Measurements from ENCODE around the gene HSD17B2.

The HSD17B2 gene

DNA sequence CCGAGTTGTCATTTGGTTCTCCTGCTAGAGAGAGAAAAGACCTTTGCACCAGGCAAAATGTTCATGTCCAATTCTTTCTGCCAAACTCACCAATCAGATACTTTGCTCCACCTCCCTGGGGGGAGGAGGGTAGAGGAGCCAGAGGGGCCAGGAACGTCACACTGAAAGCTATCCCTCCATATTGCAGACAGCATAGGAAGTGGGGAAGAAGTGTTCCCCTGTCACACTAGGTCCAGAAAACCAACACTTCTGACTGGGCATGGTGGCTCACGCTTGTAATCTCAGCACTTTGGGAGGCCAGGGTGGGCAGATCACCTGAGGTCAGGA is 9.5 kb downstream of the HSD17B2 start:
- TF ChIP-seq, protein P1, sequence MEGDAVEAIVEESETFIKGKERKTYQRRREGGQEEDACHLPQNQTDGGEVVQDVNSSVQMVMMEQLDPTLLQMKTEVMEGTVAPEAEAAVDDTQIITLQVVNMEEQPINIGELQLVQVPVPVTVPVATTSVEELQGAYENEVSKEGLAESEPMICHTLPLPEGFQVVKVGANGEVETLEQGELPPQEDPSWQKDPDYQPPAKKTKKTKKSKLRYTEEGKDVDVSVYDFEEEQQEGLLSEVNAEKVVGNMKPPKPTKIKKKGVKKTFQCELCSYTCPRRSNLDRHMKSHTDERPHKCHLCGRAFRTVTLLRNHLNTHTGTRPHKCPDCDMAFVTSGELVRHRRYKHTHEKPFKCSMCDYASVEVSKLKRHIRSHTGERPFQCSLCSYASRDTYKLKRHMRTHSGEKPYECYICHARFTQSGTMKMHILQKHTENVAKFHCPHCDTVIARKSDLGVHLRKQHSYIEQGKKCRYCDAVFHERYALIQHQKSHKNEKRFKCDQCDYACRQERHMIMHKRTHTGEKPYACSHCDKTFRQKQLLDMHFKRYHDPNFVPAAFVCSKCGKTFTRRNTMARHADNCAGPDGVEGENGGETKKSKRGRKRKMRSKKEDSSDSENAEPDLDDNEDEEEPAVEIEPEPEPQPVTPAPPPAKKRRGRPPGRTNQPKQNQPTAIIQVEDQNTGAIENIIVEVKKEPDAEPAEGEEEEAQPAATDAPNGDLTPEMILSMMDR (IDR thresholded peaks at IDR 0.05; ENCODE audit: low read depth, low read length): no peak
- no peak for DNase-seq (ENCODE audit: low read depth, low spot score)
- H3K4me3 ChIP-seq (ENCODE audit: low read depth, low read length): no peak overlapping the region
- in situ Hi-C loops (cut with HindIII; ENCODE audit: low sequenced_read_pairs): no loop called here

DNA sequence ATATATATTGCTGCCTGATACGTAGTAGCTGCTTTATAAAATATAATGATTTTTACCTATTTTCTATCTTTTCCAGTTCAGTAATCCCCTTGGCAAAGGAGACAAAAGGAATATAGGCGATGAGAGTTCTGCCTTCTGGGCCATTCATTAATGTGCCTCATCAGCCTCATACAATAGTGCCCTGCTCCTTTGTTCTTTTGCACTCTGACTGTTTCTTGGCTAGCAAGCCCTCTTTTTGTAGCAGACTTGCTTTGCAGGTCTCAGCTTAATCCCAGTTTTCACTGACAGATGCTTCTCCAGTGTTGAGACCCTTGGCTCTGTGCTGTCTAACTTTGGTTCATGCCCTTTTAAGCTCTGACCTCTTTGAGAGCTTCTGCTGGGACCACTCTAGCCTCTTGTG is 10.4 kb downstream of the HSD17B2 start:
- DNase-seq (ENCODE audit: low read depth, low spot score): no peak
- in situ Hi-C loops (cut with HindIII; ENCODE audit: low sequenced_read_pairs): no loop called here
- TF ChIP-seq, protein P1 (IDR thresholded peaks at IDR 0.05; ENCODE audit: low read depth, low read length): no peak
- no peak overlapping the region for H3K4me3 ChIP-seq (ENCODE audit: low read depth, low read length)

DNA sequence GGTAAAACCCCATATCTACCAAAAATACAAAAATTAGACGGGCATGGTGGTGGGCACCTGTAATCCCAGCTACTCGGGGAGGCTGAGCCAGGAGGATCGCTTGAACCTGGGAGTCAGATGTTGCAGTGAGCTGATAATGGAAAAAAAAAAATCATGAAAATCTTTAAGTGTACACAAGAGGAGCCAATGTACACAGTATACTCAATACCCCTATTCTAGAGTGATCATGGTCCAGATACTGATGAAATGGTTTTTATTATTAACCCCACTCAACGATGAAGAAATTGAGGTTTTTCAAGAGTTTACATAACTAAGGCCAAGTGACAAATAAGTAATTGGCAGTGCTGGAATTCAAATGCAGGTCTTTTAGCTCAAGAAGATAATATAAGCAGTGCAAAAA is 11.5 kb downstream of the HSD17B2 start:
- in situ Hi-C loops (cut with HindIII; ENCODE audit: low sequenced_read_pairs): no loop called here
- TF ChIP-seq, protein P1 (IDR thresholded peaks at IDR 0.05; ENCODE audit: low read depth, low read length): no peak
- no peak overlapping the region for H3K4me3 ChIP-seq (ENCODE audit: low read depth, low read length)
- no peak for DNase-seq (ENCODE audit: low read depth, low spot score)

DNA sequence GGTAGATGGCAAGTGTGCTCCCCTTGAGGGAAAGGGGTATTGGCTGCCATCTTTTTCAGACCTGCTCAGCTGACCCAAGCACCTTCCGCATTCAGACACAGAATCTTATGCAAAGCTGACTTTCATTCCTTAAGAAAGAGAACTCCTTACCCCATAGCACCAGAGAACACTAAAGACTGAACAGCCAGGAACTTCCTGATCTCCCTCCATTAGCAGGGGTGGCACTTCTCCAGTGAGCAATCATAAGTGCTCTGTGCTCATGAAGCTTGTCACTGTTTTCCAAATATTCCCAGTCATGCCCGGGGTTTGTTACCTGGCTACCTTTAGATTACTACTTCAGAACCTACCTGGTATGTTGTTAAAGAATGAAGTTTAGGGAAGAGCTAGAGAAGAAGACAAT is 11.9 kb downstream of the HSD17B2 start:
- TF ChIP-seq, protein P1 (IDR thresholded peaks at IDR 0.05; ENCODE audit: low read depth, low read length): no peak
- H3K4me3 ChIP-seq (ENCODE audit: low read depth, low read length): no peak overlapping the region
- DNase-seq (ENCODE audit: low read depth, low spot score): no peak
- in situ Hi-C loops (cut with HindIII; ENCODE audit: low sequenced_read_pairs): no loop called here

DNA sequence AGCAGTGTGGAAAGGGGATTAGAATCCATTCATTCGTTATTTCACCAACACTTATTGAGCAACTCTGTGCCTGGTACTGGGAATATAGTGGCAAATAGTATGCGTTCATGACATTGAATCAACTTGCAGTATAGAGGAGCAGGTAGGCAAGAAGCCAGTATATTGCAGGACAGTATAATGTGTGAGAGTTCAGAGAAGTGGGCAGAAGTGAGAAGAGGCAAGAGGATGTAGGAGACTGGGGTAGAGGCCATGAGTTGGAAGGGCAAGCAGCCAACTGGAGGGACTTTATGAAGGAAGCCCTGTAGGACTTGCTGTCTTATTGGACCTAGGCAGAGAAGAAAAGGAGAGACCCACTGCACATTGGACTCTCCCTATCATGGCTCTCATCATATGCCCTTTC is 12.3 kb downstream of the HSD17B2 start:
- TF ChIP-seq, protein P1 (IDR thresholded peaks at IDR 0.05; ENCODE audit: low read depth, low read length): no peak
- DNase-seq (ENCODE audit: low read depth, low spot score): no peak
- in situ Hi-C loops (cut with HindIII; ENCODE audit: low sequenced_read_pairs): no loop called here

DNA sequence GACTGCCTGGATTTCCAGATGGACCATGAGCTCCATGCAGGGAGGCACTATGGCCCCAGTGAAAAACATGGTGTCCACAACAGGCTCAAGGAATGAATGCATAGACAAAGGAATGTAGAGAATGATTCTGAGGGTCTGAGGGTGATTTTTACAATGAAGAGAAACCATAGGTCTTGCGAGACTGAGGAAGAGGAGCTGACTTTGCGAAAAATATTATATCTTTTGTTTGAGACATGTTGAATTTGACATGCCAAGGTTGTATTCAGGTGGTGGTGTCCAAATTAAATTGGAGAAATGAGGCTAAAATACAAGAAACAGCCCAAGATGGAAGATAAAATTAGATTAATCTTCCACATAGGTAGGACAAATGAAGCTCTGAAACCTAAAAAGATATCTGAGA is 12.7 kb downstream of the HSD17B2 start:
- TF ChIP-seq, protein P1 (IDR thresholded peaks at IDR 0.05; ENCODE audit: low read depth, low read length): no peak
- H3K4me3 ChIP-seq (ENCODE audit: low read depth, low read length): no peak overlapping the region
- no peak for DNase-seq (ENCODE audit: low read depth, low spot score)
- in situ Hi-C loops (cut with HindIII; ENCODE audit: low sequenced_read_pairs): no loop called here

More for the DNA sequence above, 12.3 kb downstream of the HSD17B2 start:
- H3K4me3 ChIP-seq (ENCODE audit: low read depth, low read length): no peak overlapping the region

DNA sequence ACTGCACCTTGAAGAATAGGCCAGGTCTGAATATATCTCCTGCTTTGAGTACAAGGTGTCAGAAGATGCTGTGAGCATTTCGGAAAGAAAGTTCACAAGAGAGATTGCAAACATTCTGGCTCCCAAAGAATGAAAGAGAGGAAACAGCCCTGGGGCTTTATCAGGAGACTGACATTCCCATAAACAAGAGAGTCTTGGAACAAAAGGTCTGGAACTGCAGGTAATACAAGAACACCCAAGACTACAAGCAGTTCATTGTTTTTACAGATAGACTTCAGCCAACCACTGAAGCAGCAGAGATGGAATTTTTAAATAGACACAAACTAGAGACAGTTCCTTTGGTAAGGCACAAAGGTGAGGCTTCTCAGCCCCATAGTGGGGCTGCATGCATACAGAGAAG is 14.4 kb downstream of the HSD17B2 start:
- H3K4me3 ChIP-seq (ENCODE audit: low read depth, low read length): no peak overlapping the region
- no peak for DNase-seq (ENCODE audit: low read depth, low spot score)
- in situ Hi-C loops (cut with HindIII; ENCODE audit: low sequenced_read_pairs): no loop called here
- TF ChIP-seq, protein P1 (IDR thresholded peaks at IDR 0.05; ENCODE audit: low read depth, low read length): no peak
